GM21723 (cell line): ENCODE results near the gene SUN5.
"Not testable (repeated sequence)": the region's sequence is repeated elsewhere in the genome, so short reads cannot be mapped to it uniquely, and the experiment has no call there.

ENCODE experiments used
- ATAC-seq: cut with Tn5 transposase; IDR thresholded peaks from one replicate; pipeline ENCODE4 v1.9.1; 2021; ENCODE audit warnings: mild to moderate bottlenecking, moderate library complexity; ENCODE audit not compliant: unreplicated experiment

SUN5 gene, protein sequence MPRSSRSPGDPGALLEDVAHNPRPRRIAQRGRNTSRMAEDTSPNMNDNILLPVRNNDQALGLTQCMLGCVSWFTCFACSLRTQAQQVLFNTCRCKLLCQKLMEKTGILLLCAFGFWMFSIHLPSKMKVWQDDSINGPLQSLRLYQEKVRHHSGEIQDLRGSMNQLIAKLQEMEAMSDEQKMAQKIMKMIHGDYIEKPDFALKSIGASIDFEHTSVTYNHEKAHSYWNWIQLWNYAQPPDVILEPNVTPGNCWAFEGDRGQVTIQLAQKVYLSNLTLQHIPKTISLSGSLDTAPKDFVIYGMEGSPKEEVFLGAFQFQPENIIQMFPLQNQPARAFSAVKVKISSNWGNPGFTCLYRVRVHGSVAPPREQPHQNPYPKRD

DNA sequence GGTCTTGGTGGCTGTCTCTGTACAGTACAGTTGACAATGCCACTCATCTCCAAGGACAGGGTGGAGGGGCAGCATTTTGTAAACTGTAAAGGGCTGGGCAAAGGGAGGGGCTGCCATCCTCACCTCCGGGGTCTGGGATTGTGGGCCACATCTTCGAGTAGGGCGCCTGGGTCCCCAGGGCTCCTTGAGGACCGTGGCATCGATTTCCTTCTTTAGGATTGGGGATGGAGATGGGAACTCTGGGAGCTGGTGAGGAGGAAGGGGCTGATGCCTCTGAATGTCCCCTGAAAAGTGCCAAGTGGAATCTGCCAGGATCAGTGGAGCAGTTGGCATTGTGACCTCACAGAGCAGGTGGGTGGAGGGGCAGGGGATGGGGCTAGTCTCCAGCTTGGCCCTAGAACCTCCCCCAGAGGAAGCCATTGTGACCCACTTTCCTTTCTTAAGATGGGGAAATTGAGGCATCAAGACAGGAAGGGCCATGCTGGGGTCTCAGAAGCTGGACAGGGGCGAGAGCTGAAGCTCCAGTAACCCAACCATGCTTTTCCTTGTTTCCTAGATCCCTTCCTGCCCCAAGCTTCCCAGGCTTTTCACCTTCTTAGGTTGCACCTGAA is at the start of gene SUN5:
Gene SUN5 (minus strand): TSS at position 293 of the 611 bp plus-strand sequence. CDS start 93 bp downstream, at position 200.
- ATAC-seq = no peak

DNA sequence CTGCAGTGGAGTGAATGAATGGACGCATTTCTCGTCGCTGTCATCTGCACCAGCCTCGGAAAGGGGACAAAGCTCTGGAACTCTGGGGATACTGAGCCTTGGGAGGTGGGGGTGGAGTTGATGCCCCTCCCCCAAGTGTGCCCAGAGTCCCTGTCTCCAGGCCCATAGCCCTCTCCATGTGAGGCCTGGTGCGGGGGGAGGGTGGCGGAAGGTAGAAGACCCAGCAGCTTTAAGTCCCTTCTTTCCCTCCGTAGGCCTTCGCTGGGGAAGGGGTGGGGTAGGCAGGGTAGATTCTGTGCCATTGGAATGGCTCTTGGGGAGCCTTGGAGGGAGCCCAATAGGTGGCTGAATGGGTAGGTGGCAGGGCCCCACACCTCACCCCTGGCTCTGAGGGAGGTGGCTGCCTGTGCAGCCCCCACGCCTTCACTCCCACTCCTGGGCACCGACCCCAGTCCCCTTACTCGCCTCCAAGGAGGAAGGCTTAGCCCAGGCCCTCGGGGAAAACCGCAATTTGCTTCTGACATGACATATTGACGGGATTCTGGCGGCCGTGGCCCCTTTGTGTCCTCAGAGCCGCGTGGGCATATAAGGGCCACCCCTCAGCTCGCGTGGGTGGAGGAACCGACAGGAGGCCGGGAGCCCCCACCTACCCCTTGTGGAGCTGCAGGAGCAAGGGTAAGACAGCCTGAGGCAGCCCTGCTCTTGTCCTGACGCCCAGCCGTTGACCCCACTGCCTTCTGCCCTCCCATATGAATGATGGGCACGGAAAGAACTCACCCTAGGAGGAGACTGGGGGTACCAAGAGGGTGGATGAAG is 49.3 kb upstream of the SUN5 start, which contains the start of gene BPIFB3:
Gene BPIFB3 (plus strand): TSS at position 613 of the 816 bp plus-strand sequence. CDS start 1,533 bp downstream, outside the sequence.
- ATAC-seq = no peak

DNA sequence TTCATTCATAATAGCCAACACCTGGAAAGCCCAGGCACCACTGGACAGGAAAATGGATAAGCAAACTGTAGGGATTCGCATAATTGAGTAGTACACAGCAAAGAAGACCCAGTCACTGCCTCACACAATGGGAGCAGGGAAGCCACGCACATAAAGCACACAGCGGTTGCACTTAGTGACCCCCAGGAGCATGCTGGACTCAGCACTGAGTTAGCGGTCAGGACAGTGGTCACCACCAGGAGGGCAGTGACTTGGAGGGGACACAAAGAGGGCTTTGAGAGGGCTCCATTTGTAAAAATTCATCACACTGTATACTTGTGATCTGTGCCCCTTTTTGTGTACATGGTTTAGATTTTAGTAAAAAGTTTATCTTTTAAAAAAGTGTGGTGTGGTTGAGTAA is 47.1 kb upstream of the SUN5 start:
- no peak for ATAC-seq

DNA sequence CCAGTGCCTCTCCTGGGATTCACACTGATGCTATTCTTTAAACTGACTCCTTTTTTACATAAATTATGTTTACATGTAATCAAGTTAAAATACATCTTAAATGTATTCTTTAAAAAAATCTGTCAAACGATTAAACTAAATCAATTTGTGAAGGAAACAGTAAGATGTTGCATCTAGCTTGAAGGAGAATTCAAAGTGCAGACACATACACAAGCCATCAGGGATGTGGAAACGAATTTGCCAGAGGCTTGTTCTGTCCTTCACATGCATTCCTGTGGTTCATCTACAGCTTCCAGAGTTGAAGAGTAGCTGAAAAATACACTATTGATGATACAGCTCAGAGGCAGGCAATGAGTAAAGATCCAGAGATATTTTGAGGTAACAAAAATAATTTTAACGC is 42.2 kb upstream of the SUN5 start:
- ATAC-seq = no peak

DNA sequence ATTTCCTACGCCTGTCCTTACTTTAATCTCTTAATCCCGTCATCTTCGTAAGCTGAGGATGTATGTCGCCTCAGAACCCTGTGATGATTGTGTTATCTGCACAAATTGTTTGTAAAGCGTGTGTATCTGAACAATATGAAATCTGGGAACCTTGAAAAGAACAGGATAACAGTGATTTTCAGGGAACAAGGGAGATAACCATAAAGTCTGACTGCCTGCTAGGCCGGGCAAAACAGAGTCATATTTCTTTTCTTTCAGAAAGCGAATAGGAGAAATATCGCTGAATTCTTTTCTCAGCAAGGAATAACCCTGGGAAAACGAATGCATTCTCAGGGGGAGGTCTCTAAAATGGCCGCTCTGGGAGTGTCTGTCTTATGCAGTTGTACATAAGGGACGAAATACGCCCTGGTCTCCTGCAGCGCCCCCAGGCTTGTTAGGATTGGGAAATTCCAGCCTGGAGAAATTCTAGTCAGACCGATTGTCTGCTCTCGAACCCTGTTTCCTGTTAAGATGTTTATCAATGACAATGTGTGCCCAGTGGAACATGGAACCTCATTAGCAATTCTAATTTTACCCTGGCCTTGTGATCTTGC is 41.0 kb upstream of the SUN5 start:
- not testable (repeated sequence) for ATAC-seq

DNA sequence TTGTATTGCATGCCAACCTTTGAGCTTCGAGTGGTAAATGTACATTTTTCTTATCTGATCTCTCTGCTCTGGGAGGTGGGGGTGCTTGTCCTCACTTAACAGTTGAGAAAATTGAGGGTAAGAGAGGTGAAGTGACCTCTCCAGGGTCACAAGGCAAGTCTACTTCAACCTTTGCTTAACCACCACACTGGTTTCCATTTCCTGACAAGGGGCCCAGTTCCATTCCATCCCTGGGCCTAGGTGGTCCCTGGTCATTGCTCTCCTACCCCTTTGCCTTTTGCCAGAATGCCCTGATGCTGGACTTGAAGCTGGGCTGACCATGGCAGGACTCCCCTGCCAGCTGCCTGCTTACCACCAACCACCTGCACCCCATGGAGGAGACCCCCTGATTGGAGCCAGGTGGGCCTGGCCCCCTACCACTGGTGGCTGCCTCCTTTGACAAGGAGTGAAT is 39.5 kb upstream of the SUN5 start:
- no peak for ATAC-seq

DNA sequence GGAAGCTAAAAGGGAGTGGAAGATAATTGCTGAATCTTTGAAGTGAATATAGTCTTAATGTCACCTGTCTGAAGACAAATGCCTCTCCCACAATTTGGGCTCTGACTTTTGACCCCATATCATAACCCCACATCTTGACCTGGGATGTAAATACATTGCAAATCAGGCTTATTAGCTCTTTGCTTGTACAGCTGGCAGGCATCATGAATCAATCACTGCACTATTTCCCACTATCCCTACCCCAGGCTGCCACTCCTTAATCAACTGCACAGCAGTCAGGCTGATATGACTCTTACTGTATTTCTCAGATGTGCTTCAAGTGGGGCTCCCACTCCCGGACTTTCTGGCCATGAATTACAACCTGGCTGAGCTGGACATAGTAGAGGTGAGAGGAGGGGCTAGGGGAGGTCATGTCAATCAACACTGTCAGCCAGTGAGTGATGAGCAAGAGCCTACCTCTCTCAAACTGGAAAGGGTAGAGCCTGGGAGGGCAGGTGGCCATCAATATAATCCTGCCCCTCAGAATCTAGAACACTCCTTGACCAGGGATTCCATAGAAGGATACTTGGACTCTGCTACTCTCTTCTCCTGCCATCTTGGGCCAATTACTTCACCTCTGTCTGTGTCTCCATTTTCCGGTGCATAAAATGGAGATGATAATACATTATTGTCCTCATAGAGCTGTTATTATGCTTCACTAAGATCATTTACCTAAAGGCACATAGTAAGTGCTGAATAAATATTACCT is 38.9 kb upstream of the SUN5 start:
- ATAC-seq = no peak

DNA sequence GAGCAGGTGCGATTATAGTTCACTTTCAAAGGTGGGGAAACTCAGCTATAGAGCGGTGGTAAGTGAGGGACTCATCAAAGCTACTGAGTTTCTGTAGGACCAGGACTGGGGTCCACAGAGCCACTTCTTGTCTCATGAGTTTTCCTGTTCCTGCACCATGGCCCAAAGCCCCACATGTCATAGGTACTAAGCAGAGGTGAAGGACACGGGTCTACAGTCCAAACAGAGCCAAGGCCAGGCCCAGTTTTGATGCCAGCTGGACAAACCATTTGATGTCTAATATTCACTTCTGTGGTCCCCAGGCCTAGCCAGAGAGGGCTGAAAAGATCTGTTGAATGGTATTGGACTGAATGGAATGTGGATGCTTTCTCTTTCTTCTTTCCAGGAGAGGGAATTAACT is 38.2 kb upstream of the SUN5 start:
- no peak for ATAC-seq

DNA sequence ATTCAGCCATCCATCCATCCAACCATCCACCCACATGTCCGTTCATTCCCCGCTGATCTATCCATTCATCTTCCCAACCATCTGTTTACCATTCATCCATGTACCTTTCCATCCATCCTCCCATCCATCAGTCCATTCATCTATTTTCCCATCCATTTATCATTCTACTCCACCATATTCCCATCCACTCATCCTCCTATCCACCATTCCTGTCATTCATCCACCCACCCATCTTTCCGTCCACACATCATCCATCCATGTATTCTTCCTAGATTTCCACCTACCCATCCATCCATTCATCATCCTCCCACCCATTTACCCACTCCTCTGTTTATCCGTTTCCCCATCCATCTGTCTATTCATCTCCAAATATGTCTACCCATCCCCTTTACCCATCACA is 34.0 kb upstream of the SUN5 start:
- ATAC-seq = no peak

DNA sequence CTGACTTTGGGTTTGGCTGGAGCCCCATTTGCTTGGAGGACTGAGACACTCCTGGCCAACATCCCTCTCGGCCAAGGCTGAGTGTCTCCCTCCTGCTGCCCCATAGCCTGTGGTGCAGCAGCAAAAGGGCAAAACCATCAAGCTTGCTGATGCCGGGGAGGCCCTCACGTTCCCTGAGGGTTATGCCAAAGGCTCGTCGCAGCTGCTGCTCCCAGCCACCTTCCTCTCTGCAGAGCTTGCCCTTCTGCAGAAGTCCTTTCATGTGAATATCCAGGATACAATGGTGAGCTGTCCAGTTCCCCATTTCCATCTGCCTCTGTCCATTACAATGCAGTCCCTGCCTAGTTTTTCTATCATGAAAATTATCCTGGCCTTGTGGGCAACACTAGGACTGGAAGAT is 33.2 kb upstream of the SUN5 start:
- no peak for ATAC-seq

DNA sequence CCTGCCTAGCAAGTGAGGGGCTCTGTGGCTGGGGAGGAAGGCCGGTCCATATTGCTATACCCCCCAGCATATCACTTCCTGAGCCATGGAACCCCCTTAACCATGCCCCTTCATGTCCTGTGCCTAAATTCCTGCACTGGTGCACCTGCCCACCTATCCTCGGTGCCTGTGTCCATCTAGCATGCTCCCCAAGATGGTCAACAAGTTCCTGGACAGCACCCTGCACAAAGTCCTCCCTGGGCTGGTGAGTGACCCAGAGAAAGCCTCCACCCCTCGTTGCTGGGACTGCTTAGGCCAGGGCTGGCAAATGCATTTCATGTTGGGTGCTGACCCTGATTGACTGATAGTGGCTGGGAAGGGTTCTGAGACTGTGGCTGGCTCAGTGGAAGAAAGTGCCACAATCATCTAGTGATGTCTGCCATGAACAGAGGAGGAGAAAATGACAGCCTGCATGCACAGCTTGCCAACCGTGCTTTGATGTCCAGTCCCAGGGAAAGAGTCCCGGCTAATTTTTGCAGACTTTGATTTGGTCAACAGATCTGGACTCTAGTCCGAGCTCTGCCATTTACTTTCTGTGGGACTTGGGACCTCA is 30.8 kb upstream of the SUN5 start:
- ATAC-seq = no peak

DNA sequence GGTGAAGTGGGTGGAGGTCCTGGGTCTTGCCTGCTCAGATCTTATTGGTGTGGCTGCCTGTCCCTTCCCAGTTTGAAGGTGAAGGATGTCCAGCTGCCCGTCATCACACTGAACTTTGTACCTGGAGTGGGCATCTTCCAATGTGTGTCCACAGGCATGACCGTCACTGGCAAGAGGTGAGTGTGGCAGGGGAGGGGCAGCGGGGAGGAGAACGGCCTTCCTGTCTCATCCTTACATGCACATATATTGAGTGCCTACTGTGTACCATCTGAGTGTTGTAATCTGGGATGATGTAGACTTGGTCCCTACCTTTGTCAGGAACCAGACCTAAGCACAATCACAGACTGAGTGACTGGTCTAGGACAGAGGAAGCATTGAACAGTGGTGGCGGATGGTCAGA is 29.9 kb upstream of the SUN5 start:
- ATAC-seq = no peak

DNA sequence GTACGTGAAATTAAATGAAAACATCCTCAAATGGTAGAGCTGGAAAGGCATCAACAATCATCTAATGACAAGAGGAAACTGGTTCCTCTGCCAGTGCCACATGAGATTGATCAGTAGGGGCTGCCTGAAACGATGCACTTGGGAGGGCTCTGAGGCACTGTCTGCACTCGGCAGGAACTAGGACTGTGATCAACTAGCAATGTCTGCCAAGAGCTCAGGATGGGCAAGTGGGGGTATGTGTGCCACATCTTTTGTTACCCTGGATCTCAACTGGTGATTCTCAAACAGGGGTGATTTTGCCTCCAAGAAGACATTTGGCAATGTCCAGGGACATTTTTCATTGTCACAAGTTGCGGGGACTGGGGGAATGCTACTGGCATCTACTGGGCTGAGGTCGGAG is 29.1 kb upstream of the SUN5 start:
- ATAC-seq = no peak

DNA sequence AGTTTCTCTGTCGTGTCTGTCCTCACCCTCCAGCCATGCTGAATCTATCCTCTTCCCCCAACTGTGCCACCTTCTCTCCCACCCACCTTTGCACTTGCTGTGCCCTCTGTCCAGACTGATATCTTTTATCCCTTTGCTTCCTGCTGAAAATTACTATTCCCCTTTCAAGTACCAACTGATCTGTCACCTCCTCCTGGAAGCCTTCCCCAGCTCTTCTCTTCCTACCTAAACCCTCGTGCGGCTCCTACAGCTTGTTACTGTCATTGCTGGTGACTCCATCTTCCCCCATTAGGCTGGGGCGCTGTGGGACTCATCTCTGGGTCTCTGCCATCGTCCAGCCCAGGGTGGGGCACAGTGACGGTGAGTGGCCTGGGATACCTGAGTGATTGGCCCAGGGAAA is 28.3 kb upstream of the SUN5 start:
- no peak for ATAC-seq

DNA sequence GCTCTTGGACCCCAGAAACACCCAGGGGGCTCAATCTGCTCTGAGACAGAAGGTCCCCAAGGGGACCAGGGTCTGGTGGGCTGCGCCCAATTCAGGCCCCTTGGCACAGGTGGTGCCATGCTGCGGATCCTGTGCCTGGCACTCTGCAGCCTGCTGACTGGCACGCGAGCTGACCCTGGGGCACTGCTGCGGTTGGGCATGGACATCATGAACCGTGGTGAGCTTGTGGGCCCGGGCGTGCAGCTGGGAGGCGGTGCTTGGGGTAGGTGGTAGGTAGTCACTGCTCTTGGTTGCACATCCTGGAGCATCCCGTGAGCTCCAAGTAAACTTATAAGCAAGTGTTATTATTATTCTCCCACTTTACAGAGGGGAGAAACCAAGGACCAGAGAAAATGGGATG is 27.3 kb upstream of the SUN5 start, which contains the start of gene BPIFB6:
Gene BPIFB6 (plus strand): TSS at position 118 of the 400 bp plus-strand sequence. CDS start 0 bp downstream, at position 118.
- ATAC-seq = no peak

DNA sequence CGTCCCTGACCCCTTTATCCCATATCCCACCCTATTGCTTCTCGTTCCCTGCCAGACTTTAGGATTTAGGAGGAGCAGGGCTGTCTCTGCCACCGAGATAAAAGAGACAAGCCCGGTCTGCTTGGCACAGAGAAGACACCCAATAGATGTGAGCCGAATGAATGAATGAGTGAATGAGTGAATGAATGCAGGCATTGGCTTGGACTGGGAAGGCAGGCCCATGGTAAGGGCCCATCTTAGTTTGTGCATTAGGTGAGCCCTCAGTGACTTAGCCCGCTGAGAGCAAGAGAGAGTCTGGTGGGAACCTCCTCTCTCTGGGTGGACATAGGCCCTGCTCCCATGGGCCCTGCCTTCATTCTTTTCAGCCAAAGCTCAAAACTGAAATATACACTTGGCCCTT is 26.3 kb upstream of the SUN5 start:
- ATAC-seq = no peak

DNA sequence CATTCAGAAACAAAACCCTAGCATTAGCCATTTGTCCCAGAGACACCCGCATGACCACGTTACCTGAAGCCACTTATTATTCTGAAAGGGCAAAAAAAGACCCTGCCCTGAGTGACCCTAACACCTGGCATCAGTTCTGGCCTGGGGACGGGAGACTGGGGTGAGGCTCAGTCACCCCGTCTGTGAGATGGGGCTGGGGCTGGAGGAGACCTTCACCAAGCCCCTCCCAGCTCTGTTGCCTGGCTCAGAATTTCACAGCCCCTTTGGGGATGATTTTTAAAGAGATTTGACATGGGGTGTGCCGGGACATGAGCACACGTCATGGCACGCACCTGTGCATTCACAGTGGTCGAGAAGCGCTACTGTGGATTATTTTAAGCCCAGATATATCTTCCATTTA is 25.8 kb upstream of the SUN5 start:
- ATAC-seq = no peak

DNA sequence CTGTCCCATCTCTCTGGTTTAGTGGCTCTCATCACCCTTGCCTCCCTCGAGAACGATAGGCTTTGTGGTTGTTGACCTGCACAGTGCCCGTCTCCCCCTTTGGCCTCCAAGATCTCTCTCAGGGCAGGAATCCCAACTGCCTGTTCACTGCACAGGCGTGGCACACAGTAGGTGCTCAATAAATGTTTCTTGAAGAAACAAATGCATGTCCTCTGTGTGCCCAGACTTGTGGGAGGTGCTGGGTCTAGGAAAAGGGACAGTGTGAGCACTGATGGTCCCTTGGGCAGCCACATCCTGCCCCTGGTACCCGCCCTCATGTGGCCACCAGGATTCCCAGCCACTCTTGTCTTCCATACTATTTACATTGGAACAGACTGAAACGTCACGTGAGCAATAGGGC is 24.6 kb upstream of the SUN5 start:
- no peak for ATAC-seq

DNA sequence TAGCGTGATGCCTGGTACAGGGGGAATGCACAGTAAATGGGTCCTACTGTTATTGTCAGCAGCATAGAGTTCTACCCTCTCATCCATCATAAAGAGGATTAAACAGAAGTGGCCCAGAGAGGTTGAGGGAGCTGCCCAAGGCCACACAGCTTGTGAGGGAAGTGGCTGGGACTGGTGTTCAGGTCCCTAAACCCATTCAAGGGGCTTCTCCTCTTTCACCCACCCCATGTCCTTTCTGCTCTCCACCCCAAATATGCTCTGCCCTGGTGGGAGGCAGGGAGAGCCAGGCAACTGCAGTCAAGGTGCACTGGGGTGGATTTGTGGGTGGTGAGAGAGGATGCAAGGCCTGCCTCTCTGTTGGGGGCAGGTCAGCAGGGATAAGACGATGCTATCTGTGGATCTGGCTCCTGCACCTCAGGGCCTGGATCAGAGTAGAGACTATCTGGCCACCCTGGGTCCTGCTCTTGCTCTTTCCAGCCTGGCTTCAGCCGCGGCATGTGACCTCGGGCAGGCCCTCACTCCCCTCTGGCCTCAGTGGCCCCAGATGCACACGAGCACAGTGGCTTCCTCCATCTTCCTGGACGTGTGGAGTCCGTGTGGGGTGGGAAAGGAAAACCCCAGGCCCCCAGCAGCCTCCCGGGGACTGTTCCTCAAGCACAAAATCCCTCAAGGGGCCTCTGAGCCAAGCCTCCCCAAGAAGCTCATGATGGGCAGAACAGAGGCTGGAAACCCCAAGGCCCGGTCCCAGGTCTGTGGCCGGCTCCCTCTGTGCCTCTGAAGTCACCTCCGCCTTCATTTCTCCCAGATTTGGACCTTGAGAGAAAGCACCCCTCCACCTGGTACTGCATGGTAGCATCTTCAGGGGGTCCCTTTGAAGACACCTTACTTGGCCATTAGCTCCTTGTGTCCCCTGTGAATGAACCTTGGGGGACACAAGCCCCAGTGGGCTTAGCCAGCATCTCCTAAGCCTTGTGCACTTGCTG is 23.8 kb upstream of the SUN5 start:
- ATAC-seq = no peak
